Measurements from ENCODE around the gene SCAMP5.

DNA sequence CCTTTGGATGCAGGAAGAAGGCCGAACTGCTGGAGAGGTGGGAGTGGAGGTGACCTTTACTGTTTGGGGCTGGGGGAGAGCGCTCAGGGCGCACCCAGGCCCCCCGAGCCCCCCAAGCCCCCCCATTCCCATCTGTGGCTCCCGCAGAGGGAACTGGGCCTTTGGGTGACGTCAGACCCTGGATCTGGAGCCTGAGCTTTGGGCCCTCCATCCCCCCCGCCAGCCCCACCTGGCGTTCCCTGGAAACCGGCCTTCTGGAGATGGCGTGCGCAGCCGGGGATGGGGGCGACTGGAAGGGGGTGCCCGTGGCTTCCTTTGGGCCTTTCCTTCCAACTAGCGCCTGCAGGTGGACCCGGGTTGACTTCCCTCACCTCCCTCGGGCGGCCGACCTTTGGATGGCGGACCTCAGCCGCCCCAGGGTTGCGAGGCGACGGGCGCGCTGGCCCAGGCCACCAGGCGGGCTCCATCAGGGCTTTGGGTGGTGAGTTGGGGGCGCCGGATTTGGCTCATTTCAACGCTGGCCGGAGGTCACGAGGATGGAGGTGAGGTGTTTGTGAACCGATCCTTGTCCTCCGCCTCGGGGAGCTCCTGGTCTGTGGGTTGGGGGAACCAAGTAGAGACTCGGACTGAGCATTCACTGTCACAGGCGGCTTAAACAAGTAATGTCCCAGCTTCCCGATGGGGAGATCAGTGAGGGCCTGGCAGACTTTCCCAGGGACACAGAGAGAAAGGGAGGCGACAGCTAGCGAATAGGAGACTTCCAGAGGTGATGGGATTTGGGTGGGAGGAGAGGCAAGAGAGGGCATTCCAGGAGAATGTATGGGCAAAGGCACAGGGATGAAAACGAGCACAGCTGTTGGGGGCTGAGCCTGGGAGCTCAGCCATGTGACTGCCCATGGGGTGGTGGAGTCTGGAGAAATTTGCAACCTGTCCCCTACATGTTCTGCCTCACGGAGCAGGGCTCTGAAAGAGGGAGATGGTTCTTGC is 709 bp downstream of the SCAMP5 start:
- TF ChIP-seq EZH2phosphoT487 (IDR thresholded peaks at IDR 0.05; ENCODE audit: borderline replicate concordance) = no peak
- no peak for TF ChIP-seq CTCF (conservative IDR thresholded peaks at IDR 0.05; ENCODE audit: low read length)
